ENCODE results near the gene ATP6V0E1.

GRCh38 chr5:173027905-173028304, 44.3 kb downstream of the ATP6V0E1 start:
- TF ChIP-seq POLR2AphosphoS5 (IDR thresholded peaks at IDR 0.05), result no peak
- TF ChIP-seq, protein P1, sequence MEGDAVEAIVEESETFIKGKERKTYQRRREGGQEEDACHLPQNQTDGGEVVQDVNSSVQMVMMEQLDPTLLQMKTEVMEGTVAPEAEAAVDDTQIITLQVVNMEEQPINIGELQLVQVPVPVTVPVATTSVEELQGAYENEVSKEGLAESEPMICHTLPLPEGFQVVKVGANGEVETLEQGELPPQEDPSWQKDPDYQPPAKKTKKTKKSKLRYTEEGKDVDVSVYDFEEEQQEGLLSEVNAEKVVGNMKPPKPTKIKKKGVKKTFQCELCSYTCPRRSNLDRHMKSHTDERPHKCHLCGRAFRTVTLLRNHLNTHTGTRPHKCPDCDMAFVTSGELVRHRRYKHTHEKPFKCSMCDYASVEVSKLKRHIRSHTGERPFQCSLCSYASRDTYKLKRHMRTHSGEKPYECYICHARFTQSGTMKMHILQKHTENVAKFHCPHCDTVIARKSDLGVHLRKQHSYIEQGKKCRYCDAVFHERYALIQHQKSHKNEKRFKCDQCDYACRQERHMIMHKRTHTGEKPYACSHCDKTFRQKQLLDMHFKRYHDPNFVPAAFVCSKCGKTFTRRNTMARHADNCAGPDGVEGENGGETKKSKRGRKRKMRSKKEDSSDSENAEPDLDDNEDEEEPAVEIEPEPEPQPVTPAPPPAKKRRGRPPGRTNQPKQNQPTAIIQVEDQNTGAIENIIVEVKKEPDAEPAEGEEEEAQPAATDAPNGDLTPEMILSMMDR (IDR thresholded peaks at IDR 0.05), result no peak
- TF ChIP-seq POLR2A (IDR thresholded peaks at IDR 0.05), result no peak

Data from breast epithelium (tissue), 3 donors.